NCI-H2081 (cell line): ENCODE data around the gene SPOCK2.
A peak's percentile ranks its signal among the peaks of the same experiment; 100 is the strongest.

ENCODE experiments used
- DNase-seq, 2 experiments: peaks; one replicate each; lab custom pipeline; 2025; lab: John Stamatoyannopoulos, UW

Gene SPOCK2

GRCh38 chr10:72058347-72058898, 29.9 kb downstream of the SPOCK2 start:
- no peak for DNase-seq

GRCh38 chr10:72056932-72057751, 31.2 kb downstream of the SPOCK2 start:
- no peak for DNase-seq

- DNase-seq, result no peak
Observed at GRCh38 chr10:72056113-72056512, 32.2 kb downstream of the SPOCK2 start.

- no peak for DNase-seq
Observed at GRCh38 chr10:72053690-72054089, 34.7 kb downstream of the SPOCK2 start.

- no peak for DNase-seq
Observed at GRCh38 chr10:72050873-72051272, 37.5 kb downstream of the SPOCK2 start.

- peak in 1 of 2 experiments; percentile 6 for DNase-seq
Observed at GRCh38 chr10:72049969-72050781, 38.2 kb downstream of the SPOCK2 start.

- no peak for DNase-seq
Observed at GRCh38 chr10:72049472-72049871, 38.9 kb downstream of the SPOCK2 start.

GRCh38 chr10:72048450-72049124, 39.8 kb downstream of the SPOCK2 start:
- peak; percentile 83 to 88 for DNase-seq

- no peak for DNase-seq
Observed at GRCh38 chr10:72045586-72045985, 42.8 kb downstream of the SPOCK2 start.

- DNase-seq, result no peak
Observed at GRCh38 chr10:72044417-72045041, 43.8 kb downstream of the SPOCK2 start.

GRCh38 chr10:72043016-72043834, 45.1 kb downstream of the SPOCK2 start:
- DNase-seq, result no peak

GRCh38 chr10:72041491-72041890, 46.9 kb downstream of the SPOCK2 start:
- no peak for DNase-seq

- no peak for DNase-seq
Observed at GRCh38 chr10:72039377-72039776, 49.0 kb downstream of the SPOCK2 start.

- no peak for DNase-seq
Observed at GRCh38 chr10:72038458-72039001, 49.8 kb downstream of the SPOCK2 start.

GRCh38 chr10:72037811-72038210, 50.5 kb downstream of the SPOCK2 start:
- no peak for DNase-seq

- no peak for DNase-seq
Observed at GRCh38 chr10:72037266-72037665, 51.1 kb downstream of the SPOCK2 start.

GRCh38 chr10:72035252-72035887, 53.0 kb downstream of the SPOCK2 start:
- no peak for DNase-seq

- DNase-seq, result no peak
Observed at GRCh38 chr10:72034761-72035160, 53.6 kb downstream of the SPOCK2 start.

- DNase-seq, result no peak
Observed at GRCh38 chr10:72034040-72034499, 54.3 kb downstream of the SPOCK2 start.
